ENCODE measurements around the gene SEMA4D.
A peak's percentile ranks its signal among the peaks of the same experiment; 100 is the strongest.

SEMA4D gene

DNA sequence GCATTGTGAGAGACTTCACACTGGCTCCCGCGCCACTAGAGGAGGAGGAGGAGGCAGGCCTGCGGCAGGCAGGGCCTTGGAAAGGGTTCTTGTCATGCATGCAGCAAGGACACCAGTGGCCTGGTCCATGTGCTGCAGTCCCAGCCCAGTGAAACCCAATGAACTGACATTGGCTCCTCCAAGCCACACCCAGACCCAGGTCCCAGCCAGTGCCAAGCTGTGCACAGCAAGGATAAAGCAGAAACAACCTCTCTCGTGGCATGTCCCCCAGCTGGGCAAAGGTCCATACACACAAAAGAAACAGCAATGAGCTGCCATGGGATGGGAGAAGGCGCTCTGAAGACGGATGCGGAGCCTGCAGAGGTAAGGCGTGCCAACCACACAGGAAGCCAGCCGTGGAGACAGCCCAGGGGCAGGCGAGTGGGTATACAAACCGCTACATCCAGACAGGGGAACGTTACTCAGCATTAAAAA is 89.2 kb downstream of the SEMA4D start:
- DNase-seq = no peak

DNA sequence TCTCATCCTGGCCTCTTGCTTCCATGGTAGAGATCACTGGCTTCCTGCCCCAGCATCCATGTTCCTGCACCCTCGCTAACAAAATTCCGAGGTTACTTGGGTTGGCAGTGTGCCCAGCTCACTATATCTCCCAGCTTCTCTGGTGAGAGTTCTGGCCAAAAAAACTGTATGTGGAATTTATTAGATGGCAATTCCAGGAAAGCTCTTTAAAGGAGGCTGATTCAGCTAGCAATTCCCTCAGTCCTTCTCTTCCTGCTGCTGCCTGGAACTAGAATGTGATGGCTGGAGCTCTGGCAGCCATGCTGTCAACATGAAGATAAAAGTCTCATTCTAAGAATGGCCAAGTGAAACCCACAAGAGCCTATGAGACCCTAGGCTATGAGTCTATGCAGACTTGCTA is 90.8 kb downstream of the SEMA4D start:
- no peak for DNase-seq

DNA sequence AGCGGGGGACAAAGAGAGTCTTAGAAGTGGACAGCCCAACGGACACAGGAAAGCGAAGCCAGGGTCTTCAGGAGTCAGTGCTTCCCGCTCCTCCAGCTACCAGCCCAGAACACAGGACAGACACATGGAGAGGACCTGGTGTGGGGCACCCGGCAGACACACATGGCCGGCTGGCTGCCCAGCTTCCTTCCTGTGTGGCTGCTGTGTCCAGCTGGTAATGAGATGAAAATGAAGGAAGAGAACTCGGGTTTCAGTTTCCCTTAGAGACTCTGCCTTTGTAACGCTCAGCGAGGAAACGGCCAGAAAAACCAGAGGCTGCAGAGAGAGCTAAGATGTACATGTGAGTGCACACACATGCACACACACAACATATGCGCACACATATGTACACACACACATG is 92.1 kb downstream of the SEMA4D start:
- DNase-seq = peak; percentile 83

- no peak for DNase-seq
Observed at GRCh38 chr9:89404074-89404473, 93.8 kb downstream of the SEMA4D start.

DNA sequence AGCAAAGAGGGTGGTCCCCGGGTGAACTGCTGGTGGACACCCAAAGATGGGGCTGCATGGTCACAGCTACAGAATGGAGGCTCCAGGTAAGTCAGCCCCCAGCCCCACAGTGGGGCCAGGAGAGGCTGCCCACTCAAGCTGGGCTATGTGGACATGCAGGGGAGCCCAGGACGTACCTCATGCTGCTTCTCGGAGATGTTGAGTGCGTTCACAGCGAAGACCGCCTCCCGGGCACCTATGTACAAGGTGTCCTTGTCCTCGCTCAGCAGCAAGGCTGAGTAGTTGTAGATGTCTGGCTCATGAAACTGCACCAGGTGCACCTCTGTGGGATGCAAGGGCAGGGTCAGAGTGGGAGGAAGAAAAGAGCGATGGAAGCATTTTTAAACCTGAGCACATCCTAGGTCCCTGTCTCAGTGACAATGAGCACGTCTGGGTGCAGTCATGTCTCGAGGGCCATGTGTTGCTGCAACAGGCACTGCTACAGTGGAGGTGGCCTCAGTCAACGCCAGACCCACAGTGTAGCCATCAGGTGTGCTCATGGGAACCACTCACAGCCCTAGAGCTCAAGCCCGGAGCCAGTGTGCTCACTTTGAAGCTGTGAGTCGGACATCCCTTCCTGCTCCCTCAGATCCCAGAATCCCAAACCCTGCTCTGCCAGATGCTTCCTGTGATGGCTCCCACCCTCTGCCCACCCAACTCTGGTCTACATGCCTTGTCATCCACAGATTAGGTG is 95.1 kb downstream of the SEMA4D start:
- DNase-seq = no peak

DNA sequence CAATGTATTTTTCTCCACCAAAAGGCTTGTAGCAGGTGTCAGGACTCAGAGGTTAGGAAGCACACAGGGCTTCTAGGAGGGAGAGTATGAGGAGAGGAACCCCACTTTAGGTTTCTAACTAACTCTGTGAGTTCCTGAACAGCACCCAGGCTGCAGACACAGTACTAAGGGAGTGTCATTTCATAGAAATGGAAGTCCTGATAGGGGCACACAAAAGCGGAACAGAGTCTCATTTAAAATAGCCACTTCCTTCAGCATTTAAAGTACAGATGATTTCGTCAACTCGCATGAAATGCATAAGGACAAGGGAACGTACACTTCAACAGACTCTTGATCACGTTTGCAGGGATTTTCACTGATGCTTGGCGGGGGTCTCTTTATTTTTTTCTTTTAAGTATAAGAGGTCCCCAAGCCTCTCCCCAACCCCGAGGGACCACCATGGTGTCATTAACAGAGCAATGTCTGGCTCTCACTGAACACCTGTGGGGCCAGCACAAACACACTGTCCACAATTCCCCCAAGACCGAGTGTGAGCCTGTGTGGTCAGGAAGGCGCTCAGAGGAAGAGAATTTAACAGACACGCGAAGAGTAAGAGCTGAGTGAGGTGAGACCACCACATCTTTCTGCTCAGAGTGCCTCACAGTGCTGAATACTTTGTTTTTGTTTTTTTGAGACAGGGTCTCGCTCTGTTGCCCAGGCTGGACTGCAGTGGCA is 97.4 kb downstream of the SEMA4D start:
- DNase-seq = peak; percentile 85

GRCh38 chr9:89398621-89399020 is 99.3 kb downstream of the SEMA4D start:
- no peak for DNase-seq

GRCh38 chr9:89397471-89397870 is 100.4 kb downstream of the SEMA4D start:
- no peak for DNase-seq

DNA sequence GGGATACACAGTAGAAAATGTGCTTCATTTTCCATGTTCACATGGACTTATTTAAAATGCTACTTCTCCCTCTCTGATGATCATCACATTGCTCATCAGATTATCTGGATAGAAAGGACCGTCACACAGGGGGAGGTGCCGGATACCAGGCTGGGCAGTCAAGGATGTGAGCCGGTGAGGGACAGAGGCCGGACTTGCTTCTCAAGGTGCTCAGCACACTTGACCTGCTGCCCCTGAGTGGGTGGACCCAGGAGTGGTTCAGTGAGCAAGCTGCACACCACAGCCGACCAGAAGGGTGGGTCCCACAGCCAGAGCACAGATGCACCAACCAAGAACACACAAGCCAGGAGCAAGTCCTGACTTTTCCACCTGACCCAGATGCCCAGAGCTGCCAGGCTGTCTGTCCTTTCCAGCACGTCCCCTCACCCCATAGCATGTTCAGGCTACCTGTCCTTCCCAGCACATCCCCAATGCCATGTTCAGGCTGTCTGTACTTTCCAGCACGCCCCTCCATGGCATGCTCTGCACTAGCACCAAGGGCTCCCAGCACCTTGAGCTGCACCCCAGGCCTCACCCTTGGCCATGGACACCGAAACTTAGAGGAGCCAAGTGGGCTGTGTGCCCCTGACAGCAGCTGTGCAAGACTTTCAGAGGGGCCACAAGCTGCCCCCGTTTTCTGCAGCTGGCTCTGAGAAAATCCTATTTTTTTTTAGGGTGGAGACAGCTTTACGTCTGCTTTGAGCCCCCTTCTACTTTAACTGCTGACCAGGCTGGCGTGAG is 101.8 kb downstream of the SEMA4D start:
- no peak for DNase-seq

GRCh38 chr9:89394412-89394811 is 103.5 kb downstream of the SEMA4D start:
- no peak for DNase-seq

GRCh38 chr9:89391585-89391984 is 106.3 kb downstream of the SEMA4D start:
- DNase-seq = no peak

DNA sequence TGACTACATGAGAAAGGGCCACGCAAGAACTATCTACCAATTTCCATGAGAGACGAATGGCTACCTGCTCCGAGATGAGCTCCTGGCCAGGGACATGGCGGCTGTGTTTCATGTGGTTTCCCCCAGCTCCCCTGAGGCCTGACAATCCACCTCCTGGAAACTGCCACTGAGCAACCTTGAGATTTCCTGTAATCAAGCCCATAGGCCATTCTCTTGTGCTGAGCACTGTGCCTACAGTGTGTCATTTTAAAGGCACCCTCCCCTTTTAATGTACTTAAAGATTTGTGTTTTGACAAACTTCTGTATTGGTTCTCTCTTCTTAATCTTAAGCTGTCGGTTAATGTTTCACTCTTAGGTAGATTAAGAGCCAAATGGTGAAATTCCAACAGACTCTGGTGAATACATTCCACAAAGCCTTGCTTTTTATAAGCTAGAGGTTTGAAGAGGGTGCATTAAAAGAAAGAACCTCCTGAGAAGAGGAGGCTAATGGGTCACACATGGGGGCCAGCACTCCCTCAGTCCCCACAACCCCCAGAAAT is 107.3 kb downstream of the SEMA4D start:
- no peak for DNase-seq

DNA sequence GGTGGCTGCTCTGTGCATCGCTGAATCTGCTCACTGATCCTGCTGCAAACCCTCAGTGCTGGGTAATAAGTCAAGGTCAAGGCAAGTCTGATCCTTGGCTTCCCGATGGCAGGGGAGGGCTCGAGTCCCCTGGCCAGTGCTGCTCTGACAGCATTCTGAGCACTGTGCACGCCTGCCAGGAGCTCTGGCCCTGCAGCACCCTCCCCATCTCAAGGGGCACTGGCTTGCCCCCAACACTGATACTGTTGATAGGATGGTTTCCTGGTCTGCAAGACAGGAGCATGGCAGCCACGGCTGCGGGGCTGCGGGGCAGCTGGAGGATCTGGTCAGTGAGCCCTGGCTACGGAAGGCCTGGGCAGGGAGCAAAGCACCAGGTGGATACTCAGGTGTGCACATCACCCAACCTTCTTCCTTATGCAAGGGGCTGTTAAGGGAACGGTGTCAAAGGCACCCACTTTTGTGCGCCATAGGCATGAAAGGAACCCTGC is 107.8 kb downstream of the SEMA4D start:
- no peak for DNase-seq

DNA sequence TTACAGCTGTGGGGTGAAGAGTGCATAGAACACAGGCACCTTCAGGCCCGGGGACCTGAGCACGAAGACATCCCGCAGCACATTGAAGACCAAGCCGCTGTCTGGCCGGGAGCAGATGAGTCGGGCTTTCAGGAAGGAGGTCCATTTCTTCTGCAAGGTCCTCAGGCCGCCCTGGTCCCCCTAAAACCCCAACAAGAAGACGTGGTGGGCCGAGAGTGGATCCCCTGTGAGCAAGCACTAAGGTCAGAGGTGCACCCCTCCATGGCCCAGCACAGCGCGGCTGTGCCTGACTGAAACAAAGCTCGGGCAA is 109.1 kb downstream of the SEMA4D start:
- DNase-seq = no peak

DNA sequence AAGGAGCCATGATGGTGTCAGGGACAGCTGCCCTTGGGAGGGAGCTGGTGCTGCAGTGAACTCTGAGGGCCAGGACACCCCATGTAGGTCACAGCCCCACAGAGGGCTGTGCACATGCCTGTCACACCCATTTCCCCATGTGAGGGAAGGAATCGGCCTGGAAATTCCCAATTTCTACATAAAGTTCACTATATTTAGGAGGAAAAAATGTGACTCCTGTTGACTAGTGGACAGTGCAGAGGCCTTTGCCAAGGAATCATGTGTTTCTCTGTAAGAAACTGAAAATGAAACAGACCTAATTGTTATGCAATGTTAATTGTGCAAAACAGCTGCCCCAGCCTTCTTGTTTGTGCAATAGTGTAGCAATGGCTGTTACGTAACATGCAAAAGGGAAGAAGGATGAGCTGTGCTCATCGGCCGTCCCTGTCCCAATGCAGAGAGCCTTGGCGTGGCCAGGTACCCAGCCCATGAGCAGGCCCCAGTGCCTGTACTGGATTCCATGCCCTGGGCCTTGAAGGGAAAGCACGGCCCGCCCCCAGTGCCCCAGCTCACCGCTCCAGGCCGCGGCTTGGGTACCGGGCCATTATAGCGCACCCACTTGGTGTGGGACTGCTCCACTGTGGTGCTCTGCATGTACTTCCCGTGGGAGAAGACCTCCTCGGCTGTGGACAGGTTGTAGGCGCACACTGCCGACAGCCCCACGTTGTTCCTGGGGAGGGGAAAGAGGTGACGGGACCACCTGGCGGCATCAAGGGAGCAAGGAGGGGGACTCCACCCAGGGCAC is 109.6 kb downstream of the SEMA4D start:
- peak; percentile 97 for DNase-seq

GRCh38 chr9:89387197-89387849 is 110.6 kb downstream of the SEMA4D start:
- no peak for DNase-seq

DNA sequence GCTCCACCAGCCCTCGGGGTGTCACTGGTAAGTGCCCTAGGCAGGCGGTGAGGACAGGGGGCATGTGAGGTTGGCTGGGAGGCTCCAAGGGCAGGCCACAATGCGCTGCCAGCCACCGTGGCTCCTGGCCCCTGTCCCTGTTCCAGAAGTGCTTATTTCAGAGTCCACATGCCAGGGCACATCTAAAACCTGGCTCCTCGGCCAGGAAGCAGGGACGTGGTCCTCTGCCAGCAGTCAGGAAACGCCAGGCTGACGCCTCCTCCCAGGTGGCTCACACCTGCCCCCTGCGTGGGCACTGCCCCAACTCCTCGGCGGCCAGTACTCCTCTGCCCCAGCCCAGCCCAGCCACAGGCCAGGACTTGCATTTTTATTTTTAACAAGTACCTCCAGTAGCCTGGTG is 111.1 kb downstream of the SEMA4D start:
- no peak for DNase-seq

- no peak for DNase-seq
Observed at GRCh38 chr9:89386206-89386605, 111.7 kb downstream of the SEMA4D start.

DNA sequence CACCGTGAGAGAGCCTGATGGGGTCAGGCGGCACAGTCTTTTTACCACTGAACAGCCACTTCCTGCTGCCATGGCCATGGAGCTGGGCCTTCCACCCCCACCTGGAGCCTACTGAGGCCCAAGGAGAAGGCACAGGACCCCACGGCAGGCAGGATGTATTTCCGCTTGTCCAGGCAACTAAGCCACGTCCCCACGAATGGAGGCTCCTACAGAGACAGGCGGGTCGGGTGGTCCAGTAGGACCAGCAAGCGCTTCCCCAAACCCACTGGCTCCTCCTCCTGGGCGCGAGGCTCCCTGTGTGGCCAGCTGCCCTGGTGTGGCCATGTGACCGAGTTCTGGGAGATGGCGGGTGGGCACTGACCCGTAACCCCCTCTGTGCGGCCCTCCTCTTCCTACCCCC is 113.1 kb downstream of the SEMA4D start:
- DNase-seq = no peak

DNA sequence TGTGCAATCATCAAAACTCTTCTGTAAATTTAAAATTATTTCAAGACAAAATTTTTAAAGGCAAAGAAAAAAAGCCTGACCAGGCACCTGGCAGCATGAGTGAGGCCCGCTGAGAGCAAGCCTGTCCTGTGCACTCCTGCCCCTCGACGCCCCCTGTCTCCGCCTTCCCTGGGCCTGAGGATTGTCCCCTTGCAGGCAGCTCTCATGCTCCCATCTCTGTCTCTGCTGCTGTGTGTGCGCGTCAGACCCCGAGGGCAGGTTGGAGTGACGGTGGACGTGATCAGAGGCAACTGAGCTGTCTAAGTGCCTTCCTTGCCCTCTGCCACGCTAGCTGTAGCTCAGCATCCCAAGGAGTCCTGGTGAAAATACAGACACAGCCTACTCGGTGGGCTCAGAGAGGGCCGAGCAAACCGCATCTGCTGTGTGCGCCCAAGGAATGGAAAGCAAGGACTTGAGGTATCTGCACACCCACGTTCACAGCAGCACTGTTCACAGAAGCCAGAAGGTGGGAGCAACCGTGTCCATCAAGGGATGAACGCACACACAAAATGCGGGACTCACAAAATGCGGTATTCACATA is 114.1 kb downstream of the SEMA4D start:
- no peak for DNase-seq

GRCh38 chr9:89383030-89383720 is 114.7 kb downstream of the SEMA4D start:
- no peak for DNase-seq
